M059J (cell line): Measurements from ENCODE around the gene TGM1. TPM values are rescaled to one million over a fixed set of nuclear protein-coding genes. Genes with fewer than 3 reads are reported as not detected.
"Not testable (repeated sequence)": the region's sequence is repeated elsewhere in the genome, so short reads cannot be mapped to it uniquely, and the experiment has no call there.

Experiments used
- DNase-seq: peaks from one replicate; pipeline ENCODE4 v3.0.0-alpha.2; 2012; ENCODE audit warnings: low read depth
- total RNA-seq: library from RNA; depleted of rRNA; stranded (reverse); fragments of >200 nt; shearing (Covaris generic); gene quantifications from 2 replicates; pipeline ENCODE4 v1.2.3, GENCODE V29; 2014; rRNA removed

TGM1 gene
- total RNA-seq, 1 experiment from 2014 or later = 0.12 TPM

- no peak for DNase-seq
These were observed 55.8 kb downstream of the TGM1 start for GRCh38 chr14:24207104-24207551.

- no peak for DNase-seq
These were observed 56.5 kb downstream of the TGM1 start for GRCh38 chr14:24206260-24207103.

DNA sequence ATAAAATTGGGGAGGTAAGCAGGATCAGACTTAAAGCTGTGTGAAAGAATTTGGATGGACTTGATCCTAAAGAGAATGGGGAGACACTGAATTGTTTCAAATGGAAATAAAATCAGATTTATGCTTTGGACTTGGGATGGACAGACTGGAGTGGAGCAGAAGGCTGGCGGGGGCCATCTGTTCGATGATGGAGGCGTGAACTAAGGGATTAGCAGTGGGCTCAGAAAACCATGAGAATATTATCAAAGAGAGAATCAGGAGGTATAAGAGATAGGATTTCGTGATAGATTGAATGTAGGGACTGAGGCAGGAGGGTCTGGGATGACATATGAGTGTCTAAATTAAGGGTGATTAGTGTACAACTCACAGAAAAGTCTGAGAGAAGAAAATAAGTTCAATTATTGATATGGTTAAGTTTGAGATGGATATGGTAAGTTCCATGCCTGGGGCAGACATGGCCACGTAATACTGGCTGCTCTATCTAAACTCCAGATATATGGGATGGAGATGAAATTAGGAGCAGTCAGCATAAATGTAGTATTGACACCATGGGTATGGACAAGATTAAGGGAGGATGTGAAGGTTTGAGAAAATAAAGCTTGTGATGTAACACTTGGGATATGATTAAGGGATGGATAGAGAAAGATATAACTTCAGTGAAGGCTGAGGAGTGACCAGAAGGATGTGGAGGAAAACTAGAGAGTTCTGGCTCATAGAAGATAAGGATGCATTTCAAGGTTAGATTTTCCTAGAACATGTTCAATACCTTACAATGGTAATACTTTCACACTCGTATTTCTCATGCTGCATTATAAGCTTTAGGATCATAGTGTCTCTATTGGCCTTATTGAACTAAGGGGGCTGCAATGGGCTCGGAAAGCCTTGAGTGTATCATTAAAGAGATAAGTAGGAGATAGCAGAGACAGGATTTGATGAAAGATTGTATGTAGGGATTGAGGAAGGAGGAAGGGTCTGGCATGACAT, 58.5 kb downstream of the TGM1 start:
- no peak for DNase-seq

DNA sequence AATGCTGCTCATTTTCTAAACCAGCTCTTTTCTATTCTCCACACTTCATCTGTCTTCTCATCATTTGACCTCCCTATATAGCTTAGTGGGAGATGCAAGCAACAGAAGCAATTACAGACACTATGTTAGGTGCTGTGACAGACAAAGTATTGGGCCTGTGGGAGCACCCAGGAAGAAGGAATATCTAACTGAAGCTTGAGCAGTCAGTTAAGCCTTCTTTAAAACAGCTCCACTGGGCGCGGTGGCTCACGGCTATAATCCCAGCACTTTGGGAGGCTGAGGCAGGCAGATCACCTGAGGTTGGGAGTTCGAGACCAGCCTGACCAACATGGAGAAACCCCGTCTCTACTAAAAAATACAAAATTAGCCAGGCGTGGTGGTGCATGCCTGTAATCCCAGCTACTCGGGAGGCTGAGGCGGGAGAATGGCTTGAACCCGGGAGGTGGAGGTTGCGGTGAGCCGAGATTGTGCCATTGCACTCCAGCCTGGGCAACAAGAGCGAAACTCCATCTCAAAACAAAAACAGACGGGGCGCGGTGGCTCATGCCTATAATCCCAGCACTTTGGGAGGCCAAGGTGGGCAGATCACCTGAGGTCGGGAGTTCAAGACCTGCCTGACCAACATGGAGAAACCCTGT, 59.6 kb downstream of the TGM1 start:
- not testable (repeated sequence) for DNase-seq

DNA sequence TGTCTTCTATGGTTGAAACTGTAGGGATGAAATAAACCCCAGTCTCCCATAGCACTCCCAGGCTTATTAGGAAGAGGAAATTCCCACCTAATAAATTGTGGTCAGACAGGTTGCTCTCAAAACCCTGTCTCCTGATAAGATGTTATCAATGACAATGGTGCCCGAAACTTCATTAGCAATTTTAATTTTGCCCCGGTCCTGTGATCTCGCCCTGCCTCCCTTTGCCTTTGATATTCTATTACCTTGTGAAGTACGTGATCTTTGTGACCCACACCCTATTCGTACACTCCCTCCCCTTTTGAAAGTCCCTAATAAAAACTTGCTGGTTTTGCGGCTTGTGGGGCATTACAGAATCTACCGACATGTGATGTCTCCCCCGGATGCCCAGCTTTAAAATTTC, 60.4 kb downstream of the TGM1 start:
- DNase-seq = not testable (repeated sequence)

Other genes starting within 250 kb of the TGM1 start
- gene CARMIL3, start 211.2 kb downstream of the TGM1 start, total RNA-seq = not detected in 2 replicates
- not detected in 2 replicates for gene CPNE6, start 191.6 kb downstream of the TGM1 start, total RNA-seq
- 3.5 and 15.6 TPM in 2 replicates for gene PCK2, start 168.9 kb downstream of the TGM1 start, total RNA-seq
- gene DCAF11, start 148.4 kb downstream of the TGM1 start, total RNA-seq = 67.7 and 78.7 TPM in 2 replicates
- 1.3 and 4.9 TPM in 2 replicates for gene NRL, start 148.2 kb downstream of the TGM1 start, total RNA-seq
- 0.27 TPM in 1 of 2 replicates, not detected in the other for gene FITM1, start 132.5 kb downstream of the TGM1 start, total RNA-seq
- gene PSME1, start 127.0 kb downstream of the TGM1 start, total RNA-seq = 358 and 437 TPM in 2 replicates
- 30.1 and 30.6 TPM in 2 replicates for gene EMC9, start 121.6 kb downstream of the TGM1 start, total RNA-seq
- 342 and 389 TPM in 2 replicates for gene PSME2, start 116.6 kb downstream of the TGM1 start, total RNA-seq
- gene RNF31, start 115.7 kb downstream of the TGM1 start, total RNA-seq = 64.9 and 68.0 TPM in 2 replicates
- 153 and 160 TPM in 2 replicates for gene IRF9, start 101.9 kb downstream of the TGM1 start, total RNA-seq
- 1.3 and 4.8 TPM in 2 replicates for gene REC8, start 91.1 kb downstream of the TGM1 start, total RNA-seq
- 26.8 and 141 TPM in 2 replicates for gene IPO4, start 74.4 kb downstream of the TGM1 start, total RNA-seq
- 132 and 141 TPM in 2 replicates for gene TM9SF1, start 67.7 kb downstream of the TGM1 start, total RNA-seq
- gene TSSK4, start 57.5 kb downstream of the TGM1 start, total RNA-seq = not detected in 2 replicates
- gene CHMP4A, start 49.7 kb downstream of the TGM1 start, total RNA-seq = 36.5 and 44.8 TPM in 2 replicates
- 16.9 and 23.4 TPM in 2 replicates for gene MDP1, start 47.1 kb downstream of the TGM1 start, total RNA-seq
- 335 and 388 TPM in 2 replicates for gene NEDD8, start 30.8 kb downstream of the TGM1 start, total RNA-seq
- 85.6 and 114 TPM in 2 replicates for gene GMPR2, start 30.2 kb downstream of the TGM1 start, total RNA-seq
- 45.9 and 58.1 TPM in 2 replicates for gene TINF2, start 20.6 kb downstream of the TGM1 start, total RNA-seq
- gene RABGGTA, start 8.4 kb upstream of the TGM1 start, total RNA-seq = 15.4 and 17.7 TPM in 2 replicates
- gene DHRS1, start 36.6 kb upstream of the TGM1 start, total RNA-seq = 15.4 and 20.9 TPM in 2 replicates
- 8.9 and 14.0 TPM in 2 replicates for gene NOP9, start 36.7 kb upstream of the TGM1 start, total RNA-seq
- not detected in 2 replicates for gene CIDEB, start 44.8 kb upstream of the TGM1 start, total RNA-seq
- gene LTB4R2, start 47.0 kb upstream of the TGM1 start, total RNA-seq = 0.64 and 1.2 TPM in 2 replicates
- 0.98 and 1.9 TPM in 2 replicates for gene LTB4R, start 48.3 kb upstream of the TGM1 start, total RNA-seq
- gene ADCY4, start 71.9 kb upstream of the TGM1 start, total RNA-seq = not detected in 2 replicates
- gene RIPK3, start 76.8 kb upstream of the TGM1 start, total RNA-seq = not detected in 2 replicates
- 0.37 and 0.44 TPM in 2 replicates for gene NFATC4, start 105.0 kb upstream of the TGM1 start, total RNA-seq
- not detected in 2 replicates for gene NYNRIN, start 135.8 kb upstream of the TGM1 start, total RNA-seq
- 0.15 and 1.2 TPM in 2 replicates for gene CBLN3, start 166.5 kb upstream of the TGM1 start, total RNA-seq
- gene KHNYN, start 166.8 kb upstream of the TGM1 start, total RNA-seq = 12.9 and 18.4 TPM in 2 replicates
- 12.4 and 13.2 TPM in 2 replicates for gene SDR39U1, start 179.6 kb upstream of the TGM1 start, total RNA-seq
- not detected in 2 replicates for gene CMA1, start 245.1 kb upstream of the TGM1 start, total RNA-seq